Superior temporal gyrus (tissue), 1 donor: ENCODE data around the gene CAV1.

ENCODE experiments used
- DNase-seq: peaks from one replicate; pipeline ENCODE4 v3.0.0-alpha.2; 2016; ENCODE audit errors: extremely low spot score

The CAV1 gene

GRCh38 chr7:116557901-116558300 lies 33.1 kb downstream of the CAV1 start:
- no peak for DNase-seq

- no peak for DNase-seq
Observed at GRCh38 chr7:116560021-116560970, 35.5 kb downstream of the CAV1 start.

GRCh38 chr7:116561697-116562483 lies 37.1 kb downstream of the CAV1 start:
- DNase-seq = no peak

- DNase-seq = no peak
Observed at GRCh38 chr7:116562529-116563121, 37.8 kb downstream of the CAV1 start.

- DNase-seq = no peak
Observed at GRCh38 chr7:116565981-116566380, 41.1 kb downstream of the CAV1 start.

- no peak for DNase-seq
Observed at GRCh38 chr7:116566666-116567065, 41.8 kb downstream of the CAV1 start.

GRCh38 chr7:116569737-116570136 lies 44.9 kb downstream of the CAV1 start:
- no peak for DNase-seq

- no peak for DNase-seq
Observed at GRCh38 chr7:116570306-116570705, 45.5 kb downstream of the CAV1 start.

- DNase-seq = no peak
Observed at GRCh38 chr7:116571037-116571436, 46.2 kb downstream of the CAV1 start.

GRCh38 chr7:116571552-116571951 lies 46.7 kb downstream of the CAV1 start:
- no peak for DNase-seq

GRCh38 chr7:116572036-116572435 lies 47.2 kb downstream of the CAV1 start:
- DNase-seq = no peak

- DNase-seq = no peak
Observed at GRCh38 chr7:116573541-116573940, 48.7 kb downstream of the CAV1 start.

- DNase-seq = no peak
Observed at GRCh38 chr7:116574025-116574822, 49.4 kb downstream of the CAV1 start.

- no peak for DNase-seq
Observed at GRCh38 chr7:116575853-116576252, 51.0 kb downstream of the CAV1 start.

- DNase-seq = no peak
Observed at GRCh38 chr7:116576350-116577319, 51.8 kb downstream of the CAV1 start.

GRCh38 chr7:116577320-116577871 lies 52.6 kb downstream of the CAV1 start:
- no peak for DNase-seq

GRCh38 chr7:116578526-116578925 lies 53.7 kb downstream of the CAV1 start:
- DNase-seq = no peak

- DNase-seq = no peak
Observed at GRCh38 chr7:116579322-116579721, 54.5 kb downstream of the CAV1 start.

- no peak for DNase-seq
Observed at GRCh38 chr7:116579835-116580234, 55.0 kb downstream of the CAV1 start.

- DNase-seq = no peak
Observed at GRCh38 chr7:116582164-116582732, 57.4 kb downstream of the CAV1 start.
